ENCODE results near the gene SPOUT1. TPM values are rescaled to one million over a fixed set of nuclear protein-coding genes. Genes with fewer than 3 reads are reported as not detected.

Gene SPOUT1
- total and polyA plus RNA-seq, 9 donors, result 6.3 to 47.9 (median 25.5) TPM

DNA sequence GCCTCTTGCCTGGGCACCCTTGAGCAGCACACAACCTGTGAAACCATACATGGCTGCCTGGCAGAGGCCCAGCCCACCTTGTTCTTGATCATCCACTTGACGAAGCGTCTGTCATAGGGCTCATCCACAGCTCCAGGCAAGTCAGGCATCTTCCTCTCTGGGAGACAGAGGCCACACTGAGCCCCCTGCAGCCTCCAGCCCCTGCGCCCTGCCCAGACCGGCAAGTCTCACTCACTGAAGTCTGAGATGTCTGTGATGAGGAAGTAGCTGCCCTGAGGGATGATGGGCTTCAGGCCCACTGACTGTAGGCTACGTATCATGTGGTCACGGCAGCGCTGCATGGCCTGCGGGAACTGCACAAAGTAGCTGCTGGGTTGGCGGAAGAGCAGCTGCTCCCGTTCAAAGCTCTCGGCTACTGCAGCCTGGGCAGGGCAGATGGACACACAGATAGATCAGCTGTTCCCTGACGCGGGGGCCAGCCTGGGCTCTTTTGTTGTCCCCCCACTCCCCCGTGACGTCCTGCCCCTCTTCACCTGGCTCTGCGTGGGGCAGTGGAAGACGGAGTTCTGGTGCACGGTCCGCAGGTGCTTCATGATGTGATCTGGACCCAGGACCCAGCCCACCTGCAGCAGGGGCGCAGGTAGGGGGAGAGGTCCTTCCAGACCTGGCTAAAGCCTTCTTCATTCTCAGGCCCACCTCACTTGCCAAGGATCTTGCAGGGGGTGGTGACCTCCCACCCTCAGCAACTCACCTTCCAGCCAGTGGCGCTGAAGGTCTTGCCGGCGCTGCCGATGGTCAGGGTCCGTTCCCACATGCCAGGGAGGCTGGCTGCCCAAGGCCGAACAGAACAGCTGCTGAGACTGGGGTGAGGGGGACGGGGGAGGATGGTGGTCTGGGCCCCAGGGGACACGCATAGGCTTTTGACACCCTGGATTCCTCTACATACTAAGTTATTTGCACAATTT lies 5.9 kb upstream of the SPOUT1 start:
- TF ChIP-seq EP300 (IDR thresholded peaks at IDR 0.05) (no peak), POLR2A (IDR thresholded peaks at IDR 0.05) (no peak)
- TF ChIP-seq, protein P1, sequence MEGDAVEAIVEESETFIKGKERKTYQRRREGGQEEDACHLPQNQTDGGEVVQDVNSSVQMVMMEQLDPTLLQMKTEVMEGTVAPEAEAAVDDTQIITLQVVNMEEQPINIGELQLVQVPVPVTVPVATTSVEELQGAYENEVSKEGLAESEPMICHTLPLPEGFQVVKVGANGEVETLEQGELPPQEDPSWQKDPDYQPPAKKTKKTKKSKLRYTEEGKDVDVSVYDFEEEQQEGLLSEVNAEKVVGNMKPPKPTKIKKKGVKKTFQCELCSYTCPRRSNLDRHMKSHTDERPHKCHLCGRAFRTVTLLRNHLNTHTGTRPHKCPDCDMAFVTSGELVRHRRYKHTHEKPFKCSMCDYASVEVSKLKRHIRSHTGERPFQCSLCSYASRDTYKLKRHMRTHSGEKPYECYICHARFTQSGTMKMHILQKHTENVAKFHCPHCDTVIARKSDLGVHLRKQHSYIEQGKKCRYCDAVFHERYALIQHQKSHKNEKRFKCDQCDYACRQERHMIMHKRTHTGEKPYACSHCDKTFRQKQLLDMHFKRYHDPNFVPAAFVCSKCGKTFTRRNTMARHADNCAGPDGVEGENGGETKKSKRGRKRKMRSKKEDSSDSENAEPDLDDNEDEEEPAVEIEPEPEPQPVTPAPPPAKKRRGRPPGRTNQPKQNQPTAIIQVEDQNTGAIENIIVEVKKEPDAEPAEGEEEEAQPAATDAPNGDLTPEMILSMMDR (IDR thresholded peaks at IDR 0.05), result no peak
- 89 to 93% (median 92%) methylated on average over 28 of the region's 28 CpGs for WGBS, 3 donors
- Histone ChIP-seq H3K9me3 (no peaks in the 10 kb centered on the region), H3K27me3 (no peaks in the 10 kb centered on the region), H3K4me1 (ENCODE audit: insufficient read depth) (no peaks in the 10 kb centered on the region), H3K27ac (no peak overlapping the region), H3K4me3 (no peak overlapping the region), H3K36me3 (no peaks in the 10 kb centered on the region)
- intact Hi-C loops (cut with DNase I), result no loop called here
- DNase-seq, result no peak

GRCh38 chr9:128833696-128834095 lies 4.1 kb upstream of the SPOUT1 start:
- no peak for TF ChIP-seq EP300 (IDR thresholded peaks at IDR 0.05)
- no peak for TF ChIP-seq POLR2A (IDR thresholded peaks at IDR 0.05)
- TF ChIP-seq, protein P1 (IDR thresholded peaks at IDR 0.05), result no peak
- Histone ChIP-seq H3K27ac (no peak overlapping the region), H3K27me3 (no peaks in the 10 kb centered on the region), H3K36me3 (no peaks in the 10 kb centered on the region), H3K4me1 (ENCODE audit: insufficient read depth) (peaks cover 4% of the 10 kb centered on the region), H3K4me3 (no peak overlapping the region), H3K9me3 (no peaks in the 10 kb centered on the region)
- intact Hi-C loops (cut with DNase I), result no loop called here
- 90 to 97% (median 96%) methylated on average over 10 of the region's 10 CpGs for WGBS, 3 donors
- DNase-seq, result no peak

DNA sequence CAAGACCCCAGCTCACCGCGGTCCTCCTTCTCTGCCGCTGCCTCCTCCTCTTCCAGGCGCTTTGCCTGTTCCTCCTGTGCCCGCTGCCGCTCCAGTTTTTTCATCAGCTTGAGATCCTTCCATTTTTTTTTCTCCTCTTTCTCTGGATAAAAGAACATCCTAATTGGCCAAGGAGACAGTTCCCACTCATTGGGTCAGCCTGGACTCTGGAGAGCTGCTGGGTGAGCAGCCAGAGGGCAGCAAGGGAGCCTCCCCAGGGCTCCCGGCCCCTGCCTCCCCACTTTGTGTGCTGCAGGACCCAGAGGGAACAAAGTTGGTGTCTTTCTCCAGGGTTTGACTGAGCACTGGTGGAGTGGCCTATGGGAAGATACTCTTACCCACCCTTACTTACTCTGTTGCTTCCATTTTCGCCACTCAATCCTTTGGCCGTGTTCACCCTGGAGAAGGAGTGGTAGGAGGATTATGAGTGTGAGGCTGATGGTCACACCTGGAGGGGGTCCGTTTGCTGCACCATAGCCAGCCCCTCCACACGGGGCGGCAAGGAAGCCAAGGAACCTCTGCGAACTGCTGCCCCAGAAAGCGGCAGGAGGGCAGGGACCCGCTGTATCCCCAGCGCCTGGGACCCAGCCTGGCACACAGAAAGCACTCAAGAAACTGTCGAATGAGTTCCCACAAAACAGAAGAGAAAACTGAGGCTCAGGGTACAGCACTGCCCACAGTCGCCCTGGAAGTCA lies 708 bp downstream of the SPOUT1 start:
- intact Hi-C loops (cut with DNase I), result no loop called here
- TF ChIP-seq POLR2A (IDR thresholded peaks at IDR 0.05), result no peak
- no peak for TF ChIP-seq EP300 (IDR thresholded peaks at IDR 0.05)
- TF ChIP-seq, protein P1 (IDR thresholded peaks at IDR 0.05), result no peak
- Histone ChIP-seq H3K36me3 (no peaks in the 10 kb centered on the region), H3K4me1 (ENCODE audit: insufficient read depth) (peaks cover 4% of the 10 kb centered on the region), H3K9me3 (no peaks in the 10 kb centered on the region), H3K4me3 (peak overlapping the region; percentile 97), H3K27me3 (no peaks in the 10 kb centered on the region), H3K27ac (peak overlapping the region; percentile 2 to 48)
- no peak for DNase-seq
- 28 to 31% (median 30%) methylated on average over 18 of the region's 18 CpGs for WGBS, 3 donors

GRCh38 chr9:128828267-128828666 lies 1.3 kb downstream of the SPOUT1 start:
- WGBS, 3 donors, result 84 to 89% (median 88%) methylated on average over 8 of the region's 8 CpGs
- no peak for DNase-seq
- Histone ChIP-seq H3K27me3 (no peaks in the 10 kb centered on the region), H3K27ac (no peak overlapping the region), H3K4me1 (ENCODE audit: insufficient read depth) (peaks cover 4% of the 10 kb centered on the region), H3K9me3 (no peaks in the 10 kb centered on the region), H3K4me3 (no peak overlapping the region), H3K36me3 (no peaks in the 10 kb centered on the region)
- intact Hi-C loops (cut with DNase I), result no loop called here
- TF ChIP-seq POLR2A (IDR thresholded peaks at IDR 0.05) (no peak), EP300 (IDR thresholded peaks at IDR 0.05) (no peak)
- TF ChIP-seq, protein P1 (IDR thresholded peaks at IDR 0.05), result no peak
